Mesothelial cell of epicardium (in vitro differentiated cells): ENCODE results near the gene ITGB8. TPM values are rescaled to one million over a fixed set of nuclear protein-coding genes. Genes with fewer than 3 reads are reported as not detected.

Source experiments
- DNase-seq, 2 experiments: peaks; one replicate each; pipeline ENCODE4 v3.0.0; 2021; ENCODE audit warnings: low spot score in 2 of 2; ENCODE audit not compliant: unreplicated experiment in 2 of 2
- H3K27ac Mint-ChIP-seq: 2 replicates; pipeline ENCODE4 v1.8.0; 2021; ENCODE audit warnings: mixed read lengths
- H3K27me3 Mint-ChIP-seq: 2 replicates; pipeline ENCODE4 v1.8.0; 2021; ENCODE audit warnings: low read depth, mixed read lengths
- H3K36me3 Mint-ChIP-seq: 2 replicates; pipeline ENCODE4 v1.8.0; 2021; ENCODE audit warnings: mixed read lengths
- H3K4me1 Mint-ChIP-seq: 2 replicates; pipeline ENCODE4 v1.8.0; 2021; ENCODE audit warnings: mixed read lengths
- H3K4me3 Mint-ChIP-seq: 2 replicates; pipeline ENCODE4 v1.8.0; 2021; ENCODE audit warnings: mild to moderate bottlenecking, moderate library complexity, mixed read lengths
- H3K9me3 Mint-ChIP-seq: 2 replicates; pipeline ENCODE4 v1.8.0; 2021; ENCODE audit warnings: mixed read lengths
- CTCF ChIP-seq: fragments of 200-600 bp; sonication (generic); IDR thresholded peaks from one replicate; pipeline ENCODE4 v1.5.0; 2021; ENCODE audit warnings: antibody characterized with exemption; ENCODE audit not compliant: unreplicated experiment
- total RNA-seq: library from RNA; stranded (reverse); gene quantifications from 3 replicates; pipeline ENCODE4 v1.2.1, GENCODE V29; 2021

Gene ITGB8
- total RNA-seq, 1 donor from 2014 or later = 15.6 TPM

DNA sequence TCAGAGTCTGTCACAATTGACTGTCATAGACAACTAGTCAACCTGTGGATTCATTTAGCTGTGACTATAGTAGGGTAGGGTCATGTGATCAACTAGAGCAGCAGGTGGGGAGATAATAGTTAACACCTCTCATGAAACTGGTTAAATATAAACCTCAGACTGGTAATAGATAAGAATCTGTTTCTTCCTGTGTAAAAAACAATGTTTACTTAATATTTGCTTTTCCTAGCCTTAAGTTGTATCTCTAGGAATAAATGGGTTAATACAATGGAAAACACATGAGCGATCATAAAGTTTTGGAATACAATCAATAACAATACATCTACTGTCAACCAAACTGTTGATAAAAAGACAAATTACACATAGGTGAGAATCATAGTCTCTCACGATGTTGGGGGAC lies 43.4 kb upstream of the ITGB8 start:
- H3K4me1 Mint-ChIP-seq = peaks cover 9% of the 10 kb centered on the region
- peaks cover 3% of the 10 kb centered on the region for H3K9me3 Mint-ChIP-seq
- no peak overlapping the region for H3K4me3 Mint-ChIP-seq
- DNase-seq = no peak
- no peak for TF ChIP-seq CTCF
- H3K27me3 Mint-ChIP-seq = no peaks in the 10 kb centered on the region
- no peak overlapping the region for H3K27ac Mint-ChIP-seq
- no peaks in the 10 kb centered on the region for H3K36me3 Mint-ChIP-seq

- TF ChIP-seq CTCF = no peak
- no peak overlapping the region for H3K4me3 Mint-ChIP-seq
- H3K9me3 Mint-ChIP-seq = peaks cover 3% of the 10 kb centered on the region
- H3K27ac Mint-ChIP-seq = no peak overlapping the region
- H3K36me3 Mint-ChIP-seq = no peaks in the 10 kb centered on the region
- H3K27me3 Mint-ChIP-seq = no peaks in the 10 kb centered on the region
- H3K4me1 Mint-ChIP-seq = peaks cover 9% of the 10 kb centered on the region
- DNase-seq = no peak
Observed at GRCh38 chr7:20288036-20288435, 42.7 kb upstream of the ITGB8 start.

- no peak overlapping the region for H3K4me3 Mint-ChIP-seq
- H3K4me1 Mint-ChIP-seq = peaks cover 9% of the 10 kb centered on the region
- TF ChIP-seq CTCF = no peak
- H3K27ac Mint-ChIP-seq = no peak overlapping the region
- no peak for DNase-seq
- H3K36me3 Mint-ChIP-seq = no peaks in the 10 kb centered on the region
- H3K27me3 Mint-ChIP-seq = no peaks in the 10 kb centered on the region
- H3K9me3 Mint-ChIP-seq = peaks cover 16% of the 10 kb centered on the region
Observed at GRCh38 chr7:20290505-20291111, 40.1 kb upstream of the ITGB8 start.

DNA sequence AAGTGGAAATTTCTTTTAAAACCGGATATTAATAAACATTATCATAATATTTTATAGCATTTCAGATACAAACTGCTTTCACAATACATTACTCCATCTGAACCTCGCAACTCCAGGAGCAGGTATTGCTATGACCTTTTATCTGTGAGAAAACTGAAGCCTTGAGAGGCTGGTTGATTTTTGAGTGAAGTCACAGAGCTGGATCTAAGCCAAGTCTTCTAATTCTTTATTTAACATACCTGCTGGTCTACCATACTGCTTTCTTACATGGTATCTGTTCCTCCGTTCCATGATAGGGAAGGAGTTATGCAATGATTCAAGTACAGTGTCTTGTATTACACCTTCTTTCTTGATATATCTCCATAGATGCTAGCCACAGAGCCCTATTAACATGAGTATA lies 37.4 kb upstream of the ITGB8 start:
- H3K27me3 Mint-ChIP-seq = no peaks in the 10 kb centered on the region
- H3K4me1 Mint-ChIP-seq = peaks cover 6% of the 10 kb centered on the region
- no peak overlapping the region for H3K27ac Mint-ChIP-seq
- no peaks in the 10 kb centered on the region for H3K36me3 Mint-ChIP-seq
- H3K9me3 Mint-ChIP-seq = peaks cover 21% of the 10 kb centered on the region
- H3K4me3 Mint-ChIP-seq = no peak overlapping the region
- TF ChIP-seq CTCF = no peak
- DNase-seq = no peak

DNA sequence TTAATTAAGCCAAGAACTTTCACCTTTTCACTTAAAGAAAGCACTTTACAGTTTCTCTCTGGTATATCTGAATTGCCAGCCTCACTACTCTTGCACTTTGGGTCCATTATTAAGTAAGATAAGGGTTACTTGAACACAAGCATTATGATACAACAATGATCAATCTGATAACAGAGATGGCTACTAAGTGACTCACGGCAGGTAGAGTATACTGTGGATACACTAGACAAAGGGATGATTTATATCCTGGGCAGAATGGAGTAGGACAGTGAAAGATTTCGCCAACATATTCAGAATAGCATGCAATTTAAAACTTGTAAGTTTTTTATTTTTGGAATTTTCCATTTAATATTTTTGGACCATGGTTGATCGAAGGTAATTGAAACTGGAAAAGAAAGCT lies 34.3 kb upstream of the ITGB8 start:
- TF ChIP-seq CTCF = no peak
- Mint-ChIP-seq H3K4me3 (no peak overlapping the region), H3K27ac (no peak overlapping the region), H3K9me3 (peaks cover 19% of the 10 kb centered on the region), H3K4me1 (no peaks in the 10 kb centered on the region), H3K36me3 (no peaks in the 10 kb centered on the region), H3K27me3 (no peaks in the 10 kb centered on the region)
- no peak for DNase-seq

GRCh38 chr7:20296901-20297300 lies 33.8 kb upstream of the ITGB8 start:
- Mint-ChIP-seq H3K36me3 (no peaks in the 10 kb centered on the region), H3K27ac (no peak overlapping the region), H3K4me1 (no peaks in the 10 kb centered on the region), H3K27me3 (no peaks in the 10 kb centered on the region), H3K9me3 (peaks cover 19% of the 10 kb centered on the region), H3K4me3 (no peak overlapping the region)
- no peak for TF ChIP-seq CTCF
- DNase-seq = no peak
